ENCODE measurements around the gene SIN3B.

GRCh38 chr19:16904599-16904998, 75.4 kb downstream of the SIN3B start:
- TF ChIP-seq, protein P1, sequence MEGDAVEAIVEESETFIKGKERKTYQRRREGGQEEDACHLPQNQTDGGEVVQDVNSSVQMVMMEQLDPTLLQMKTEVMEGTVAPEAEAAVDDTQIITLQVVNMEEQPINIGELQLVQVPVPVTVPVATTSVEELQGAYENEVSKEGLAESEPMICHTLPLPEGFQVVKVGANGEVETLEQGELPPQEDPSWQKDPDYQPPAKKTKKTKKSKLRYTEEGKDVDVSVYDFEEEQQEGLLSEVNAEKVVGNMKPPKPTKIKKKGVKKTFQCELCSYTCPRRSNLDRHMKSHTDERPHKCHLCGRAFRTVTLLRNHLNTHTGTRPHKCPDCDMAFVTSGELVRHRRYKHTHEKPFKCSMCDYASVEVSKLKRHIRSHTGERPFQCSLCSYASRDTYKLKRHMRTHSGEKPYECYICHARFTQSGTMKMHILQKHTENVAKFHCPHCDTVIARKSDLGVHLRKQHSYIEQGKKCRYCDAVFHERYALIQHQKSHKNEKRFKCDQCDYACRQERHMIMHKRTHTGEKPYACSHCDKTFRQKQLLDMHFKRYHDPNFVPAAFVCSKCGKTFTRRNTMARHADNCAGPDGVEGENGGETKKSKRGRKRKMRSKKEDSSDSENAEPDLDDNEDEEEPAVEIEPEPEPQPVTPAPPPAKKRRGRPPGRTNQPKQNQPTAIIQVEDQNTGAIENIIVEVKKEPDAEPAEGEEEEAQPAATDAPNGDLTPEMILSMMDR (IDR thresholded peaks at IDR 0.05): no peak
- TF ChIP-seq EZH2 (IDR thresholded peaks at IDR 0.05; ENCODE audit: borderline replicate concordance, insufficient read depth, low read depth, low read length, poor library complexity, severe bottlenecking): no peak

Data from B cell (primary cell).